Limb (tissue), 2 donors: ENCODE measurements around the gene SLC39A11.
"Not testable (repeated sequence)": the region's sequence is repeated elsewhere in the genome, so short reads cannot be mapped to it uniquely, and the experiment has no call there.

Experiments
- DNase-seq, 2 donors: peaks; one replicate each; pipeline ENCODE4 v3.0.0-alpha.2; 2016; ENCODE audit errors: extremely low spot score in 2 of 2

Gene SLC39A11

GRCh38 chr17:72924196-72924595 is 168.3 kb downstream of the SLC39A11 start:
- DNase-seq = no peak

GRCh38 chr17:72922219-72922618 is 170.3 kb downstream of the SLC39A11 start:
- DNase-seq = no peak

- DNase-seq = no peak
These were observed 171.0 kb downstream of the SLC39A11 start for GRCh38 chr17:72921347-72922054.

GRCh38 chr17:72920513-72920912 is 172.0 kb downstream of the SLC39A11 start:
- DNase-seq = no peak

GRCh38 chr17:72916991-72917390 is 175.5 kb downstream of the SLC39A11 start:
- DNase-seq = no peak

GRCh38 chr17:72915625-72916081 is 176.8 kb downstream of the SLC39A11 start:
- DNase-seq = no peak

GRCh38 chr17:72913142-72913682 is 179.3 kb downstream of the SLC39A11 start:
- peak in 1 of 2 donors; percentile 18 for DNase-seq

- no peak for DNase-seq
These were observed 186.2 kb downstream of the SLC39A11 start for GRCh38 chr17:72906306-72906705.

- DNase-seq = no peak
These were observed 189.0 kb downstream of the SLC39A11 start for GRCh38 chr17:72903522-72903921.

GRCh38 chr17:72901657-72902056 is 190.8 kb downstream of the SLC39A11 start:
- DNase-seq = no peak

GRCh38 chr17:72901083-72901482 is 191.4 kb downstream of the SLC39A11 start:
- DNase-seq = no peak

- no peak for DNase-seq
These were observed 191.9 kb downstream of the SLC39A11 start for GRCh38 chr17:72900654-72900971.

GRCh38 chr17:72898725-72899124 is 193.8 kb downstream of the SLC39A11 start:
- DNase-seq = no peak

- not testable (repeated sequence) for DNase-seq
These were observed 196.2 kb downstream of the SLC39A11 start for GRCh38 chr17:72896288-72896687.

GRCh38 chr17:72891627-72892026 is 200.9 kb downstream of the SLC39A11 start:
- no peak for DNase-seq

GRCh38 chr17:72890711-72891110 is 201.8 kb downstream of the SLC39A11 start:
- peak in 1 of 2 donors; percentile 8 for DNase-seq

- DNase-seq = no peak
These were observed 204.6 kb downstream of the SLC39A11 start for GRCh38 chr17:72887917-72888316.

GRCh38 chr17:72887322-72887721 is 205.2 kb downstream of the SLC39A11 start:
- no peak for DNase-seq

GRCh38 chr17:72886622-72887021 is 205.9 kb downstream of the SLC39A11 start:
- no peak for DNase-seq

GRCh38 chr17:72884066-72884465 is 208.4 kb downstream of the SLC39A11 start:
- DNase-seq = no peak

- no peak for DNase-seq
These were observed 209.1 kb downstream of the SLC39A11 start for GRCh38 chr17:72883351-72883750.

GRCh38 chr17:72882426-72882825 is 210.1 kb downstream of the SLC39A11 start:
- no peak for DNase-seq

- no peak for DNase-seq
These were observed 212.6 kb downstream of the SLC39A11 start for GRCh38 chr17:72879877-72880276.
